GM12878 (cell line): ENCODE results near the gene BICRA. TPM values are rescaled to one million over a fixed set of nuclear protein-coding genes. Genes with fewer than 3 reads are reported as not detected.
A peak's percentile ranks its signal among the peaks of the same experiment; 100 is the strongest.

ENCODE experiments used
- ASH2L ChIP-seq: fragments of 300-600, 200-600 bp; sonication (generic); IDR thresholded peaks from 2 replicates; pipeline ENCODE4 v1.6.1; 2017; ENCODE audit warnings: low read depth, mild to moderate bottlenecking, borderline replicate concordance
- BCL3 ChIP-seq: IDR thresholded peaks from 2 replicates; pipeline ENCODE4 v1.6.1; 2011; ENCODE audit warnings: borderline replicate concordance, low read depth, mild to moderate bottlenecking, moderate library complexity, low read length; ENCODE audit not compliant: insufficient read depth, poor library complexity, severe bottlenecking
- CBX3 ChIP-seq: fragments of 200-600 bp; sonication (generic); IDR thresholded peaks from 2 replicates; pipeline ENCODE4 v1.6.1; 2016; ENCODE audit warnings: low read depth, borderline replicate concordance
- GABPA ChIP-seq: IDR thresholded peaks from 2 replicates; pipeline ENCODE4 v1.6.1; 2014; ENCODE audit warnings: antibody characterized with exemption, low read depth, mild to moderate bottlenecking, inconsistent platforms
- MAX ChIP-seq: IDR thresholded peaks from 2 replicates; pipeline ENCODE4 v1.6.1; 2012; ENCODE audit warnings: low read depth, low read length, improper control_type of control experiment
- MXI1 ChIP-seq: fragments of 150-350 bp; IDR thresholded peaks from 2 replicates; pipeline ENCODE4 v1.6.1; 2011; ENCODE audit warnings: low read depth, mild to moderate bottlenecking, inconsistent platforms, low read length, improper control_type of control experiment
- NR2F1 ChIP-seq: fragments of 450-650 bp; conservative IDR thresholded peaks from 2 replicates; pipeline ENCODE4 v1.6.1; 2017; ENCODE audit warnings: mild to moderate bottlenecking
- PKNOX1 ChIP-seq: fragments of 450-650 bp; IDR thresholded peaks from 2 replicates; pipeline ENCODE4 v1.6.1; 2016; ENCODE audit warnings: mild to moderate bottlenecking
- SREBF2 ChIP-seq: IDR thresholded peaks from 2 replicates; pipeline ENCODE4 v1.6.1; 2012; ENCODE audit warnings: mild to moderate bottlenecking, low read length
- SUZ12 ChIP-seq: fragments of 200-600 bp; sonication (generic); IDR thresholded peaks from one replicate; pipeline ENCODE4 v1.6.1; 2018; ENCODE audit warnings: antibody characterized with exemption, mild to moderate bottlenecking; ENCODE audit not compliant: unreplicated experiment
- ZBTB4 ChIP-seq: fragments of 450-650 bp; formaldehyde crosslinking; IDR thresholded peaks from 2 replicates; pipeline ENCODE4 v1.4.0; 2022; ENCODE audit warnings: mild to moderate bottlenecking, moderate library complexity
- ZBTB40 ChIP-seq: fragments of 450-650 bp; IDR thresholded peaks from 2 replicates; pipeline ENCODE4 v1.6.1; 2016; ENCODE audit warnings: mild to moderate bottlenecking, moderate library complexity, borderline replicate concordance
- ZNF274 ChIP-seq: IDR thresholded peaks from one replicate; pipeline ENCODE4 v1.8.0; 2011; ENCODE audit not compliant: insufficient read length, insufficient read depth
- polyA plus RNA-seq, 11 experiments: library from polyadenylated mRNA; depleted of rRNA in 4 of 11; unstranded in 6 of 11; stranded (reverse) in 5 of 11; fragments of >200 nt; fragmentation: Nextera tagmentation in 4 of 11; fragmentation: Illumina TruSeq in 1 of 11; extraction: Ambion mirVana in 4 of 11; extraction: Trizol in 1 of 11; gene quantifications; 1 replicate in 1 of 11; 2 replicates in 10 of 11; pipeline versions ENCODE4 v1.2.1 to v1.2.3, GENCODE V29; 2011 to 2016; ENCODE audit warnings: inconsistent platforms in 2 of 11, missing spikeins in 2 of 11, low read depth in 1 of 11
- total RNA-seq, 4 experiments: library from RNA; depleted of rRNA in 3 of 4; stranded (reverse); fragments of >200 nt in 3 of 4; fragmentation: Illumina TruSeq in 1 of 4; extraction: Trizol in 1 of 4; gene quantifications; 2 replicates each; pipeline versions ENCODE4 v1.2.1 to v1.2.3, GENCODE V29; 2013 to 2021

The BICRA gene
- total and polyA plus RNA-seq, 10 of the 15 experiments (the other 5 are each of a cell fraction or from before 2014, with no cell fraction given) = 0.11 to 15.3 (median 1.3) TPM

GRCh38 chr19:47745010-47745901 lies 136.3 kb downstream of the BICRA start, which contains the start of gene NOP53 (continued):
- TF ChIP-seq ZBTB40 (peak; percentile 91), ASH2L (no peak), PKNOX1 (peak; percentile 79), MXI1 (peak; percentile 74), SREBF2 (no peak), ZBTB4 (no peak), MAX (0 out of 2 replicates have a peak, but pooled peaks have one; percentile 17), BCL3 (no peak), CBX3 (no peak), NR2F1 (no peak), ZNF274 (no peak), GABPA (peak; percentile 96), SUZ12 (no peak)
